Tibial artery (tissue), 4 donors: Measurements from ENCODE around the gene SMYD3.

Experiments used
- DNase-seq, 2 donors: peaks; one replicate each; pipeline ENCODE4 v3.0.0-alpha.2; 2019
- H3K27ac ChIP-seq, 2 donors: fragments of 200-600 bp; sonication (generic) in 1 of 2; 1 replicate in 1 of 2; 2 replicates in 1 of 2; pipeline ENCODE4 v1.5.1; 2018 to 2019; ENCODE audit warnings: mild to moderate bottlenecking in 1 of 2
- H3K27me3 ChIP-seq, 2 donors: fragments of 200-600 bp; sonication (generic) in 1 of 2; one replicate each; pipeline versions ENCODE4 v1.5.1 to v1.6.0; 2016 to 2019
- H3K36me3 ChIP-seq, 3 donors: fragments of 200-600 bp; sonication (generic) in 2 of 3; one replicate each; pipeline ENCODE4 v1.5.1; 2016 to 2019; ENCODE audit warnings: mild to moderate bottlenecking in 2 of 3
- H3K4me1 ChIP-seq, 4 donors: fragments of 200-600 bp; sonication (generic) in 2 of 4; 1 replicate in 3 of 4; 2 replicates in 1 of 4; pipeline ENCODE4 v1.5.1; 2016 to 2019
- H3K4me3 ChIP-seq, 2 donors: fragments of 200-600 bp; sonication (generic) in 1 of 2; 1 replicate in 1 of 2; 2 replicates in 1 of 2; pipeline ENCODE4 v1.5.1; 2018 to 2019; ENCODE audit warnings: mild to moderate bottlenecking in 2 of 2
- H3K9me3 ChIP-seq, 3 donors: fragments of 200-600 bp; sonication (generic) in 1 of 3; one replicate each; pipeline ENCODE4 v1.5.1; 2016 to 2019
- CTCF ChIP-seq, 2 experiments: fragments of 200-600 bp in 1 of 2; fragments of 450-650 bp in 1 of 2; IDR thresholded peaks; one replicate each; pipeline ENCODE4 v1.5.1; 2017 to 2019; ENCODE audit warnings: antibody characterized with exemption in 2 of 2, mild to moderate bottlenecking in 1 of 2, moderate library complexity in 1 of 2
- intact Hi-C: fragments of 100-400 bp; cut with DNase I; formaldehyde crosslinking; loops from one replicate; pipeline ENCODE4 v1.15.0; 2023; ENCODE audit warnings: low total_unique reads

SMYD3 gene

DNA sequence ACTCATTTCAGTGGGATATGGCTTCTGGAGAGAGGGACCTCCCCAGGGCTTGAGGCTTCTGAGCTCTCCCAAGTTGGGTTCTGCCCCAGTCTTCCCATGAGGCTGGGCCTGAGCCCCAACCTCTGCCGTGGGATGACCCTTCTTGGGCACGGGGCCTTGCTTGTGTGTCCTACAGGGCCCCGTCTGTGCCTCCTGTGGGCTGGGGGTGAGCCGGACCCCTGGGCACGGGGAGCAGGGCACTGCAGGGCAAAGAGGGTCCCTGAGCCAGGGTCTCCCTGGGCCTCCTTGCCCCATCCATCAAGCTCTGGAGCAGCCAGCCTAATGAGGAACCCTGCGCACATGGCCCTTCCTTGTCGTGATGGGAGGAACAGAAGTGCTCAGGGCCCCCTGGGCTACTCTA, 5.2 kb upstream of the SMYD3 start:
- Histone ChIP-seq H3K9me3 (peaks cover 6 to 38% (median 35%) of the 10 kb centered on the region in 3 donors), H3K4me1 (peaks cover 0 to 4% (median 1%) of the 10 kb centered on the region in 4 donors), H3K27me3 (no peaks in the 10 kb centered on the region), H3K27ac (no peak overlapping the region), H3K4me3 (no peak overlapping the region), H3K36me3 (no peaks in the 10 kb centered on the region)
- intact Hi-C loops, result no loop called here
- no peak for TF ChIP-seq CTCF (IDR thresholded peaks at IDR 0.05)
- no peak for DNase-seq

- no peak overlapping the region for H3K27ac ChIP-seq
- peaks cover 0 to 11% (median 7%) of the 10 kb centered on the region in 4 donors for H3K4me1 ChIP-seq
- intact Hi-C loops, result no loop called here
- TF ChIP-seq CTCF (IDR thresholded peaks at IDR 0.05), result no peak
- H3K9me3 ChIP-seq, result peaks cover 6 to 29% (median 25%) of the 10 kb centered on the region in 3 donors
- DNase-seq, result no peak
- no peaks in the 10 kb centered on the region for H3K27me3 ChIP-seq
- H3K36me3 ChIP-seq, result no peaks in the 10 kb centered on the region
- no peak overlapping the region for H3K4me3 ChIP-seq
These were observed 4.1 kb upstream of the SMYD3 start for GRCh38 chr1:246511203-246511602.

DNA sequence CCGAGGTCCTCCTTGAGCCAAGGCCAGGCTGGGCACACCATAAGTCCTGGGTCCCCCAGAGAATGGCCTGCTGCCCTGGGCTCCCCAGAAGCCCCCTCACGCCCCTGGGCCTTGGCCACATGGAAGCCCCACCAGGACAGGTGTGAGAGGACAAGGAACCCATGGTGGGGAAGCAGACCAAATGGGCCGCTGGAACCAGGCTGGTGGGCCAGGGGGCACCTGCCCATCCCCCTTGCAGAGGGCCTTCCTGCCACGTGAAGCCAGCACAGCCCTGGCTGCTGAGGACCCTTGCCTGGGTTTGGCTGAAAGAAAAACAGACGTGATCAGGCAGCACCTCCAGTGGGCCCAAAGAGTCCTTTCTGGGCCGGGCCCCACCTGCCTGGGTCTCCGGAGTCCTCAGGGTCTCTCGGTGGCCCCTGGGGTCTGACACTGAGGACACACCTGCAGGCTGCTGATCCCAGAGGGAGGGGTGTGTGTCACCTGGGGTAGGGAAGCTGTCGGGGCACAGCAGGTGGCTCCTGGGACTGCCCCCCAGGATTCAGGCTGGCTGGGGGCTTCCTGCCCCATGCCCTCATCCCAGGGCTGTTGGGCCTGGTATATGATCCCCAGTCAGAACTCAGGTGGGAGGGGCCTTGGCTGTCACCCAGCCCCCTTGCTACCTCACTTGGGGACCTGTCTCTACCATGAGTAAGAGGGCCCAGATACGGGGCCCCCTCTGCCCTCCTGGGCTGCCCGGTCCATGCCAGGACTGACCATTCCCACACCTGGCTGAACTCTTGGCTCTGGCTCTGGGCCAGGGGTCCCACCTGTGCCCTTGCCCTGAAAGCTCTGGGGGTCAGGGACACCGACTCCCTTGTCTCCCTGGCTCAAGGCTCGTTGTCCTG, 3.3 kb upstream of the SMYD3 start:
- H3K4me3 ChIP-seq, result no peak overlapping the region
- peaks cover 0 to 13% (median 9%) of the 10 kb centered on the region in 4 donors for H3K4me1 ChIP-seq
- intact Hi-C loops, result no loop called here
- no peak for DNase-seq
- no peak overlapping the region for H3K27ac ChIP-seq
- no peak for TF ChIP-seq CTCF (IDR thresholded peaks at IDR 0.05)
- H3K36me3 ChIP-seq, result no peaks in the 10 kb centered on the region
- H3K27me3 ChIP-seq, result no peaks in the 10 kb centered on the region
- peaks cover 0 to 22% (median 17%) of the 10 kb centered on the region in 3 donors for H3K9me3 ChIP-seq

- Histone ChIP-seq H3K27me3 (no peaks in the 10 kb centered on the region), H3K36me3 (no peaks in the 10 kb centered on the region), H3K9me3 (peaks cover 0 to 9% (median 6%) of the 10 kb centered on the region in 3 donors), H3K4me3 (no peak overlapping the region), H3K4me1 (peaks cover 0 to 13% (median 9%) of the 10 kb centered on the region in 4 donors), H3K27ac (no peak overlapping the region)
- DNase-seq, result no peak
- no peak for TF ChIP-seq CTCF (IDR thresholded peaks at IDR 0.05)
- intact Hi-C loops, result loop anchor here (10.0 kb wide), 1 partner anchor 56 kb away; the partner anchor contains the start of genes CNST and TFB2M
These were observed 2.0 kb upstream of the SMYD3 start for GRCh38 chr1:246508897-246509688.

DNA sequence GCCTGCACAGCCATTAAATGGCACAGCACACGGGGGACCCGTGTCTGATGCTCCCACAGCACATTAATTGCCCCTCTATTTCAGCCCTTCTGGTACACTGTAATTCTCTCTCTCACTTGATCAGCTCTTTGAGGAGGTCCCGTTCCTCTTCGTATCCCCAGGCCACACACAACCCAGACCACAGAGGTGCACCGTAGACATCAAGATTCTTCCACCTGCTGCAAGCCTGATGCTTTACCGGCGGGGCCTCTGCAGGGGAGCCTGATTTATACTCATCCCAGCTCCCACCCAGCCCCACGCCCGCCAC, 759 bp downstream of the SMYD3 start:
- H3K4me1 ChIP-seq, result peaks cover 0 to 13% (median 9%) of the 10 kb centered on the region in 4 donors
- H3K36me3 ChIP-seq, result no peaks in the 10 kb centered on the region
- intact Hi-C loops, result loop anchor here (10.0 kb wide), 1 partner anchor 58 kb away; the partner anchor contains the start of genes CNST and TFB2M
- no peak for DNase-seq
- no peak overlapping the region for H3K27ac ChIP-seq
- H3K4me3 ChIP-seq, result peak overlapping the region; percentile 91 to 95
- H3K9me3 ChIP-seq, result no peaks in the 10 kb centered on the region
- TF ChIP-seq CTCF (IDR thresholded peaks at IDR 0.05), result no peak
- H3K27me3 ChIP-seq, result no peaks in the 10 kb centered on the region
